Tibial artery (tissue), 4 donors: ENCODE measurements around the gene RALGDS.

Experiments
- DNase-seq, 2 donors: peaks; one replicate each; pipeline ENCODE4 v3.0.0-alpha.2; 2019
- H3K27ac ChIP-seq, 2 donors: fragments of 200-600 bp; sonication (generic) in 1 of 2; 1 replicate in 1 of 2; 2 replicates in 1 of 2; pipeline ENCODE4 v1.5.1; 2018 to 2019; ENCODE audit warnings: mild to moderate bottlenecking in 1 of 2
- H3K27me3 ChIP-seq, 2 donors: fragments of 200-600 bp; sonication (generic) in 1 of 2; one replicate each; pipeline versions ENCODE4 v1.5.1 to v1.6.0; 2016 to 2019
- H3K36me3 ChIP-seq, 3 donors: fragments of 200-600 bp; sonication (generic) in 2 of 3; one replicate each; pipeline ENCODE4 v1.5.1; 2016 to 2019; ENCODE audit warnings: mild to moderate bottlenecking in 2 of 3
- H3K4me1 ChIP-seq, 4 donors: fragments of 200-600 bp; sonication (generic) in 2 of 4; 1 replicate in 3 of 4; 2 replicates in 1 of 4; pipeline ENCODE4 v1.5.1; 2016 to 2019
- H3K4me3 ChIP-seq, 2 donors: fragments of 200-600 bp; sonication (generic) in 1 of 2; 1 replicate in 1 of 2; 2 replicates in 1 of 2; pipeline ENCODE4 v1.5.1; 2018 to 2019; ENCODE audit warnings: mild to moderate bottlenecking in 2 of 2
- H3K9me3 ChIP-seq, 3 donors: fragments of 200-600 bp; sonication (generic) in 1 of 3; one replicate each; pipeline ENCODE4 v1.5.1; 2016 to 2019
- CTCF ChIP-seq, 2 experiments: fragments of 200-600 bp in 1 of 2; fragments of 450-650 bp in 1 of 2; IDR thresholded peaks; one replicate each; pipeline ENCODE4 v1.5.1; 2017 to 2019; ENCODE audit warnings: antibody characterized with exemption in 2 of 2, mild to moderate bottlenecking in 1 of 2, moderate library complexity in 1 of 2
- intact Hi-C: fragments of 100-400 bp; cut with DNase I; formaldehyde crosslinking; loops from one replicate; pipeline ENCODE4 v1.15.0; 2023; ENCODE audit warnings: low total_unique reads

The RALGDS gene

DNA sequence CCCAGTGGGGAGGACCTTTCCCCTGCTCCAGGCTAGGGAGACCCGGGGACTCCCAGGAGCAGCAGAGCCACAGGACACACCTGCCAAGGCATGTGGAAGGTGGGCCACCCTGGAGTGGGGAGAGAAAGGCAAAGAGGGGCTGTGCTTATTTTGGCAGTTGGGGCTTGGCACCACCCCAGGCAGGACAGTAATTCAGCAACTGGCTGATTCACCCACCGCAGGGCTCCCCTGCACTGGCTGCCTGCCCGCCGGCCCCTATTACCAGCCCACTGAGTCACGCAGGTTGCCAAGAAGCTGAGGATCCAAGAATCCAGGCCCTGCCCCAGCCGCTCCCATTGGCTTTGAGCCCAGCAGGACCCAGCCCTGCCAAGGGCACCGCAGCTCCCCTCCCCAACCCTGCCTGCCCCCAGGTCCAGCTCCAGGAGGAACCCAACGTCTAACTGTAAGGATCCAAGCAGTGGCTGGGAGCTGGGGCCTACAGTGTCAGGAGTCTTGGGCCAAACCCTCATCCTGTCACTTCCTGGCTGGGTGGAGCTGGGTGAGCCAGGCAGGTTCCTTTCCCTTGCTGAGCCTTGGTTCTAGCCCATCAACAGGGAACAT is 14.2 kb upstream of the RALGDS start:
- no peaks in the 10 kb centered on the region for H3K9me3 ChIP-seq
- H3K4me1 ChIP-seq, result peaks cover 5 to 67% (median 33%) of the 10 kb centered on the region in 4 donors
- H3K27ac ChIP-seq, result peak overlapping the region in 1 of 2 donors; percentile 34
- no peaks in the 10 kb centered on the region for H3K27me3 ChIP-seq
- H3K4me3 ChIP-seq, result no peak overlapping the region
- H3K36me3 ChIP-seq, result no peaks in the 10 kb centered on the region
- TF ChIP-seq CTCF (IDR thresholded peaks at IDR 0.05), result no peak
- intact Hi-C loops, result no loop called here
- peak in 1 of 2 donors; percentile 51 for DNase-seq

DNA sequence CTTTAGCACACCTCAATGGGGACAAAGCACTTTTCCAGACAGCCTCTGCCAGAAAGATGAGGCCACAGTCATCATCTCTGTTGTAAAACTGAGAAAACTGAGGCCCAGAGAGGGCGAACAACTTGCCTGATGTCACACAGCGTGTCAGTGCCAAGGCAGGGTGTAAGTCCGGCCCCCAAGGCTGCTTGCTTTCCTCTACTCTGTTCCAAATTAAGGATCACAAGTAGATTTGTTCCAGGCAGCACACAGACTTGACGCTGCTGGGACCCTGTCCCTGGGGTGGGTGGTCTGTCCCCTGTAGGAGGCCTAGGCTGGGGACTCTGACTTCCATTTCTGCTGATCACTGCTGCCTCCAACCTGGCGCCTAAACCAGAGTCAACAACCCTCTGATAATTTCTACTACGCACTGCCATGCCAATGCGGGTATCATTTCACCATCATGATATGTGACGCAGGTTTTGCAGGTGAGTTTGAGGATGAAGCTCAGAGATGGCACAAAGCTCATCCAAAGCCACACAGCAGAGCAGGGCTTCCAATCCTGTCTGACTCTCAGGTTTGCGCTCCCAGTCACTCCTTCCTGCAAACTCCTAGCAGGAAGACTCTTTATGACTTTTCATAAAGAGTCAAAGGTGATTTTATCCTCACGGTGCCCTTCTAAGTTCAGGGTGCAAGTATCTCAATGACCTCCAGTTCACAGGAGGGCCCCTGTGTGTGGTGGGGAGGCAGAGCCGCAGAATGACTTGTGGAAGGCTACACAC is 13.5 kb upstream of the RALGDS start:
- intact Hi-C loops, result no loop called here
- peak overlapping the region; percentile 34 to 64 for H3K27ac ChIP-seq
- H3K36me3 ChIP-seq, result no peaks in the 10 kb centered on the region
- no peaks in the 10 kb centered on the region for H3K9me3 ChIP-seq
- peaks cover 5 to 65% (median 33%) of the 10 kb centered on the region in 4 donors for H3K4me1 ChIP-seq
- no peak overlapping the region for H3K4me3 ChIP-seq
- no peak for DNase-seq
- no peak for TF ChIP-seq CTCF (IDR thresholded peaks at IDR 0.05)
- no peaks in the 10 kb centered on the region for H3K27me3 ChIP-seq

DNA sequence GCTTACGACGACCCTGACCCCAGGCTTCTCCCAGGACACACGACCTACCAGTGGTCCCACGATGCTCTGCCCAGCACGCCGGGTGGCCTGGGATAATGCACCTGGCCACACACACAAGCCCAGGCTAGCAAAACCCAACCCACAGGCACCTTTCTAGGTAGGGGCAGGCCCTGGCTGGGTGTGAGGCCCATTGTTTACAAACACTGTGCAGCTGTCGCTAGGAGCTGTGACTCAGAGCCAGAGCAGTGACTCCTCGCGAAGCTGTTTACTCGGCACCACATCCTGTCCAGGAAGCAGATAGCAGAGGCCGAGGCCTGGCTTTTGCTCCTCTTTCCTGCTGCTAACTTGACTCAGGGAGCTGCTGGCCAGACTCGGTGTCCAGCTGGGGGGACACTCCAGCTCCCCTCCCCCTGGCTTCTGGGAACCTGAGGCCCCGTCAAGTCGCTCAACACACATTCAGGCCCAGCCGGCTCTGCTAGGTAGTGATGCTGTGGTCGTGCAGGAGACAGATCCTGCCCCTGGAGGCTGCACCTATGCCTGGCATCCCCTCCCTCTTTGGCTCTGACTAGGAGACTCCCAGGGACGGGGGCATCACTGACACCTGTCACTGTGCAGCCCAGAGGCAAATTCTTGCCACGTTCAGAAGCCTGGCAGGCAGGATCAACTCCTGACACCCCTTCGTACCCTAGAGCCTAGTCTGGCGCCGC is 12.8 kb upstream of the RALGDS start:
- peak; percentile 89 to 92 for DNase-seq
- Histone ChIP-seq H3K27ac (peak overlapping the region; percentile 34 to 64), H3K9me3 (no peaks in the 10 kb centered on the region), H3K4me3 (no peak overlapping the region), H3K27me3 (no peaks in the 10 kb centered on the region), H3K4me1 (peaks cover 5 to 64% (median 33%) of the 10 kb centered on the region in 4 donors), H3K36me3 (no peaks in the 10 kb centered on the region)
- no peak for TF ChIP-seq CTCF (IDR thresholded peaks at IDR 0.05)
- intact Hi-C loops, result no loop called here

- DNase-seq, result no peak
- Histone ChIP-seq H3K27me3 (no peaks in the 10 kb centered on the region), H3K4me1 (peaks cover 5 to 66% (median 40%) of the 10 kb centered on the region in 4 donors), H3K36me3 (no peaks in the 10 kb centered on the region), H3K9me3 (no peaks in the 10 kb centered on the region), H3K4me3 (no peak overlapping the region), H3K27ac (no peak overlapping the region)
- no peak for TF ChIP-seq CTCF (IDR thresholded peaks at IDR 0.05)
- intact Hi-C loops, result no loop called here
Measured at GRCh38 chr9:133132174-133132573, 11.1 kb upstream of the RALGDS start.

DNA sequence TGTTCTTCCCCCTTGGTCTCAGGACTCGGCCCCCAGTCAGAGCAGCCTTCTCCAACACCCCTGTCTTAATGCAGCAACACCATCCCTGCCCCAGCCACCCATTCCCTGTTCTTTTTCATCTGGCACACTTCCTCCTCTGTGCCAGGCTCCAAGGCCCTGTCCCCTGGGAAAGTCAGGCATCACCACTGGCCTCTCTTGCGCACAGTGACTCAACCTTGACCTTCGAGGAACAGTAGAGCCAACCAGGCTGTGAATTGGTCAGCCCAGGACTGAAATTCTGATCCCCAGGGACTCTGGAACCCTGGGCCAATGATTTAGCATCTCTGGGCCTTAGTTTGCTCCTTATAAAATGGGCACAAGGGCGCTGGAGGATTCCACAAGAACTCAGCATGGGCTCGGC is 10.5 kb upstream of the RALGDS start:
- Histone ChIP-seq H3K9me3 (no peaks in the 10 kb centered on the region), H3K36me3 (no peaks in the 10 kb centered on the region), H3K4me1 (peaks cover 5 to 72% (median 47%) of the 10 kb centered on the region in 4 donors), H3K4me3 (no peak overlapping the region), H3K27me3 (no peaks in the 10 kb centered on the region), H3K27ac (no peak overlapping the region)
- intact Hi-C loops, result no loop called here
- DNase-seq, result no peak
- no peak for TF ChIP-seq CTCF (IDR thresholded peaks at IDR 0.05)
